SK-N-SH (cell line): ENCODE measurements around the gene SLC41A3. TPM values are rescaled to one million over a fixed set of nuclear protein-coding genes. Genes with fewer than 3 reads are reported as not detected.
A peak's percentile ranks its signal among the peaks of the same experiment; 100 is the strongest.

Source experiments
- CTCF ChIA-PET: fragments of 300-600, 350-600 bp; formaldehyde crosslinking; extraction: SDS; loops from one replicate; lab custom pipeline; 2021; lab: Yijun Ruan, JAX
- POLR2A ChIA-PET: fragments of 350-600 bp; sonication (Branson Sonifier 250); formaldehyde crosslinking; extraction: SDS; loops from one replicate; lab custom pipeline; 2020; ENCODE audit warnings: antibody characterized with exemption, inconsistent platforms; lab: Yijun Ruan, JAX
- DNase-seq: peaks from one replicate; pipeline ENCODE4 v3.0.0; 2012
- H2AFZ ChIP-seq: fragments of 200-600 bp; sonication (generic); 2 replicates; pipeline ENCODE4 v1.8.1; 2016; ENCODE audit warnings: antibody characterized with exemption, mild to moderate bottlenecking, low read depth
- H3F3A ChIP-seq: fragments of 200-600 bp; sonication (generic); replicated peaks from 2 replicates; pipeline ENCODE3; 2016; ENCODE audit warnings: antibody characterized with exemption, mild to moderate bottlenecking; ENCODE audit not compliant: insufficient read depth
- H3K27ac ChIP-seq, 2 experiments: fragments of 200-500 bp in 1 of 2; fragments of 200-600 bp in 1 of 2; sonication (Bioruptor generic) in 1 of 2; sonication (generic), shearing (Covaris generic) in 1 of 2; 2 replicates each; pipeline versions ENCODE4 v1.5.1 to v1.6.1; 2014 to 2016; ENCODE audit warnings: low read depth in 2 of 2, inconsistent platforms in 1 of 2, low read length in 1 of 2, mild to moderate bottlenecking in 1 of 2, mixed read lengths in 1 of 2
- H3K27me3 ChIP-seq: fragments of 200-600 bp; sonication (generic), shearing (Covaris generic); 2 replicates; pipeline ENCODE4 v1.6.1; 2016; ENCODE audit warnings: mixed run types; ENCODE audit not compliant: insufficient read depth
- H3K36me3 ChIP-seq, 2 experiments: fragments of 200-500 bp in 1 of 2; fragments of 200-600 bp in 1 of 2; sonication (Bioruptor generic) in 1 of 2; sonication (generic) in 1 of 2; replicated peaks in 1 of 2; 2 replicates each; pipeline versions ENCODE3 to v1.5.1; 2014 to 2016; ENCODE audit warnings: low read length in 1 of 2, mild to moderate bottlenecking in 1 of 2; ENCODE audit not compliant: insufficient read depth in 2 of 2, control insufficient read depth in 1 of 2
- H3K4me1 ChIP-seq, 2 experiments: fragments of 200-500 bp in 1 of 2; fragments of 200-600 bp in 1 of 2; sonication (Bioruptor generic) in 1 of 2; sonication (generic), shearing (Covaris generic) in 1 of 2; 2 replicates each; pipeline versions ENCODE4 v1.5.1 to v1.6.1; 2014 to 2016; ENCODE audit warnings: low read depth in 1 of 2, low read length in 1 of 2, mixed run types in 1 of 2; ENCODE audit not compliant: insufficient read depth in 2 of 2, control insufficient read depth in 1 of 2
- H3K4me2 ChIP-seq: fragments of 200-600 bp; sonication (generic), shearing (Covaris generic); 2 replicates; pipeline ENCODE4 v1.6.1; 2017; ENCODE audit warnings: mixed run types
- H3K4me3 ChIP-seq, 2 experiments: fragments of 200-500 bp in 1 of 2; fragments of 200-600 bp in 1 of 2; sonication (Bioruptor generic) in 1 of 2; sonication (generic), shearing (Covaris generic) in 1 of 2; 2 replicates each; pipeline versions ENCODE4 v1.5.1 to v1.8.1; 2014 to 2016; ENCODE audit warnings: low read depth in 2 of 2, inconsistent platforms in 1 of 2, low read length in 1 of 2, mild to moderate bottlenecking in 1 of 2, mixed read lengths in 1 of 2, moderate library complexity in 1 of 2
- H3K79me2 ChIP-seq: fragments of 200-600 bp; sonication (generic); 2 replicates; pipeline ENCODE4 v1.8.1; 2017; ENCODE audit warnings: mild to moderate bottlenecking; ENCODE audit not compliant: insufficient read depth
- H3K9ac ChIP-seq: fragments of 200-600 bp; sonication (generic); 2 replicates; pipeline ENCODE4 v1.6.1; 2017; ENCODE audit warnings: mixed run types
- H3K9me2 ChIP-seq: fragments of 200-600 bp; sonication (generic); 2 replicates; pipeline ENCODE4 v1.6.1; 2017; ENCODE audit warnings: mixed run types
- H3K9me3 ChIP-seq: fragments of 200-600 bp; sonication (generic); 2 replicates; pipeline ENCODE4 v1.6.1; 2017; ENCODE audit warnings: mixed run types, mild to moderate bottlenecking, moderate library complexity
- H4K20me1 ChIP-seq: fragments of 200-600 bp; sonication (generic); 2 replicates; pipeline ENCODE4 v1.6.1; 2017; ENCODE audit warnings: mild to moderate bottlenecking, mixed run types; ENCODE audit not compliant: insufficient read depth
- CHD2 ChIP-seq: fragments of 150-350 bp; IDR thresholded peaks from 2 replicates; pipeline ENCODE4 v1.6.1; 2018; ENCODE audit warnings: low read length; ENCODE audit not compliant: partially characterized antibody
- EP300 ChIP-seq, 2 experiments: IDR thresholded peaks; 2 replicates each; pipeline versions ENCODE4 v1.4.0 to v1.6.1; 2012; ENCODE audit warnings: borderline replicate concordance in 1 of 2, low read depth in 1 of 2, low read length in 1 of 2
- FOSL2 ChIP-seq: IDR thresholded peaks from 2 replicates; pipeline ENCODE4 v1.4.0; 2012; ENCODE audit warnings: low read depth, mild to moderate bottlenecking, moderate library complexity, borderline replicate concordance
- FOXJ3 ChIP-seq: sonication (generic); formaldehyde crosslinking; IDR thresholded peaks from 2 replicates; pipeline ENCODE4 v1.5.1; 2020; ENCODE audit warnings: mild to moderate bottlenecking, missing genetic modification reagents
- FOXM1 ChIP-seq: IDR thresholded peaks from 2 replicates; pipeline ENCODE4 v1.4.0; 2012; ENCODE audit warnings: low read depth, mild to moderate bottlenecking
- GABPA ChIP-seq: IDR thresholded peaks from 2 replicates; pipeline ENCODE4 v1.4.0; 2012; ENCODE audit warnings: low read depth, mild to moderate bottlenecking
- GATA2 ChIP-seq: sonication (generic); formaldehyde crosslinking; IDR thresholded peaks from 2 replicates; pipeline ENCODE4 v1.5.0; 2020; ENCODE audit warnings: mild to moderate bottlenecking, missing genetic modification reagents
- JUND ChIP-seq: IDR thresholded peaks from 2 replicates; pipeline ENCODE4 v1.4.0; 2012
- MXI1 ChIP-seq: IDR thresholded peaks from 2 replicates; pipeline ENCODE4 v1.6.1; 2012; ENCODE audit warnings: mild to moderate bottlenecking, low read depth, low read length, improper control_type of control experiment
- NRF1 ChIP-seq: IDR thresholded peaks from 2 replicates; pipeline ENCODE4 v1.6.1; 2012; ENCODE audit warnings: low read depth, mild to moderate bottlenecking, low read length
- PBX3 ChIP-seq: IDR thresholded peaks from 2 replicates; pipeline ENCODE4; 2012
- POLR2AphosphoS5 ChIP-seq: IDR thresholded peaks from 2 replicates; pipeline ENCODE4 v1.6.1; 2012; ENCODE audit warnings: low read depth, low read length
- RAD21 ChIP-seq: IDR thresholded peaks from 2 replicates; pipeline ENCODE4 v1.6.1; 2012; ENCODE audit warnings: mild to moderate bottlenecking, low read length
- RFX5 ChIP-seq: IDR thresholded peaks from 2 replicates; pipeline ENCODE4 v1.6.1; 2012; ENCODE audit warnings: mild to moderate bottlenecking, improper control_type of control experiment, low read length
- RXRA ChIP-seq: IDR thresholded peaks from 2 replicates; pipeline ENCODE4 v1.4.0; 2012; ENCODE audit warnings: low read depth, mild to moderate bottlenecking, borderline replicate concordance
- SMC3 ChIP-seq: IDR thresholded peaks from 2 replicates; pipeline ENCODE4 v1.6.1; 2012; ENCODE audit warnings: low read depth, low read length, improper control_type of control experiment
- TAF1 ChIP-seq: IDR thresholded peaks from 2 replicates; pipeline ENCODE4 v1.6.1; 2012; ENCODE audit warnings: low read depth, mild to moderate bottlenecking, low read length, moderate library complexity, borderline replicate concordance
- TEAD4 ChIP-seq: IDR thresholded peaks from 2 replicates; pipeline ENCODE4 v1.4.0; 2012; ENCODE audit warnings: mild to moderate bottlenecking, borderline replicate concordance; ENCODE audit not compliant: insufficient read depth
- YY1 ChIP-seq: IDR thresholded peaks from 2 replicates; pipeline ENCODE4 v1.4.0; 2012; ENCODE audit warnings: low read depth, mild to moderate bottlenecking
- ZBTB33 ChIP-seq: IDR thresholded peaks from 2 replicates; pipeline ENCODE4 v1.4.0; 2012; ENCODE audit warnings: low read depth, borderline replicate concordance
- WGBS: methylation state at CpG from one replicate; pipeline ENCODE4 v1.1.6; 2017; ENCODE audit warnings: low lambda C conversion rate; 5-methylcytosine and 5-hydroxymethylcytosine counted together
- polyA plus RNA-seq, 3 experiments: library from polyadenylated mRNA; depleted of rRNA; stranded (reverse); fragments of >200 nt; gene quantifications; 2 replicates each; pipeline ENCODE4 v1.2.3, GENCODE V29; 2012
- TF ChIP-seq, protein P1 (sequence below): fragments of 150-350 bp; IDR thresholded peaks from 2 replicates; pipeline ENCODE4 v1.6.1; 2017; ENCODE audit warnings: antibody characterized with exemption, low read length, low read depth, borderline replicate concordance
- TF ChIP-seq, protein P2 (sequence below): fragments of 150-350 bp; IDR thresholded peaks from 2 replicates; pipeline ENCODE4 v1.6.1; 2016; ENCODE audit warnings: mild to moderate bottlenecking, low read depth, low read length

Gene SLC41A3
- polyA plus RNA-seq, 1 of the 3 experiments (the other 2 are of a cell fraction), result 53.4 TPM

- H3K36me3 ChIP-seq, result no peaks in the 10 kb centered on the region
- H3K4me3 ChIP-seq, result no peak overlapping the region
- no peaks in the 10 kb centered on the region for H3F3A ChIP-seq
- DNase-seq, result peak; percentile 83
- H3K79me2 ChIP-seq, result no peaks in the 10 kb centered on the region
- H3K9ac ChIP-seq, result no peak overlapping the region
- H3K27me3 ChIP-seq, result no peaks in the 10 kb centered on the region
- WGBS, result 42% methylated on average over 8 of the region's 10 CpGs
- no peaks in the 10 kb centered on the region for H3K9me2 ChIP-seq
- H3K9me3 ChIP-seq, result no peaks in the 10 kb centered on the region
- CTCF ChIA-PET, result interaction anchor here (0.8 to 3.3 kb wide), 10 partner anchors 8 to 358 kb away, joined by 3 to 60 read pairs (median 4); partner anchors contain the start of gene ZXDC
- POLR2A ChIA-PET, result no interaction called here
- H3K4me2 ChIP-seq, result no peak overlapping the region
- peaks cover 0 to 22% of the 10 kb centered on the region in 2 experiments; a peak in 1 of 4 replicates for H3K4me1 ChIP-seq
- no peak overlapping the region for H3K27ac ChIP-seq
- TF ChIP-seq MXI1 (no peak), RAD21 (peak; percentile 23; the same call in 1 of the 2 replicates)
- H2AFZ ChIP-seq, result no peak overlapping the region
- H4K20me1 ChIP-seq, result no peaks in the 10 kb centered on the region
Measured at GRCh38 chr3:126124148-126124868, 40.4 kb upstream of the SLC41A3 start.

- Histone ChIP-seq H3K4me2 (no peak overlapping the region), H3K4me1 (peaks cover 0 to 20% of the 10 kb centered on the region in 2 experiments; a peak in 1 of 4 replicates), H4K20me1 (no peaks in the 10 kb centered on the region), H3K79me2 (no peaks in the 10 kb centered on the region), H3K9ac (no peak overlapping the region), H3K4me3 (no peak overlapping the region), H3K9me2 (no peaks in the 10 kb centered on the region), H3K9me3 (no peaks in the 10 kb centered on the region), H2AFZ (no peak overlapping the region), H3F3A (no peaks in the 10 kb centered on the region)
- POLR2A ChIA-PET, result no interaction called here
- TF ChIP-seq SMC3, result no peak
- no peak for TF ChIP-seq GABPA
- no peak for TF ChIP-seq RFX5
- TF ChIP-seq NRF1, result no peak
- no peak for TF ChIP-seq FOSL2
- no peak for TF ChIP-seq FOXM1
- TF ChIP-seq EP300 (IDR thresholded peaks at IDR 0.05; ENCODE audit: borderline replicate concordance in 1 of 2, low read depth in 1 of 2, low read length in 1 of 2), result no peak
- no peak for TF ChIP-seq YY1
- TF ChIP-seq JUND, result no peak
- no peak for TF ChIP-seq GATA2 (CRISPR knock-in tag)
- TF ChIP-seq, protein P1, sequence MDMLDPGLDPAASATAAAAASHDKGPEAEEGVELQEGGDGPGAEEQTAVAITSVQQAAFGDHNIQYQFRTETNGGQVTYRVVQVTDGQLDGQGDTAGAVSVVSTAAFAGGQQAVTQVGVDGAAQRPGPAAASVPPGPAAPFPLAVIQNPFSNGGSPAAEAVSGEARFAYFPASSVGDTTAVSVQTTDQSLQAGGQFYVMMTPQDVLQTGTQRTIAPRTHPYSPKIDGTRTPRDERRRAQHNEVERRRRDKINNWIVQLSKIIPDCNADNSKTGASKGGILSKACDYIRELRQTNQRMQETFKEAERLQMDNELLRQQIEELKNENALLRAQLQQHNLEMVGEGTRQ, result no peak
- no peak for TF ChIP-seq TAF1
- TF ChIP-seq, protein P2, sequence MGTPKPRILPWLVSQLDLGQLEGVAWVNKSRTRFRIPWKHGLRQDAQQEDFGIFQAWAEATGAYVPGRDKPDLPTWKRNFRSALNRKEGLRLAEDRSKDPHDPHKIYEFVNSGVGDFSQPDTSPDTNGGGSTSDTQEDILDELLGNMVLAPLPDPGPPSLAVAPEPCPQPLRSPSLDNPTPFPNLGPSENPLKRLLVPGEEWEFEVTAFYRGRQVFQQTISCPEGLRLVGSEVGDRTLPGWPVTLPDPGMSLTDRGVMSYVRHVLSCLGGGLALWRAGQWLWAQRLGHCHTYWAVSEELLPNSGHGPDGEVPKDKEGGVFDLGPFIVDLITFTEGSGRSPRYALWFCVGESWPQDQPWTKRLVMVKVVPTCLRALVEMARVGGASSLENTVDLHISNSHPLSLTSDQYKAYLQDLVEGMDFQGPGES, result no peak
- TF ChIP-seq TEAD4, result no peak
- TF ChIP-seq RXRA, result no peak
- no peak for TF ChIP-seq PBX3
- TF ChIP-seq POLR2AphosphoS5, result no peak
- TF ChIP-seq ZBTB33, result no peak
- TF ChIP-seq FOXJ3, result no peak
- no peak for TF ChIP-seq CHD2
- TF ChIP-seq, all 33 proteins: peak for 0
- CTCF ChIA-PET, result interaction anchor here (1.1 to 3.2 kb wide), 2 partner anchors 13 to 91 kb away, joined by 4 to 17 read pairs; no protein-coding TSS in a partner anchor
- no peaks in the 10 kb centered on the region for H3K36me3 ChIP-seq
- no peaks in the 10 kb centered on the region; the same call in 1 of the 2 replicates for H3K27me3 ChIP-seq
- WGBS, result 61% methylated on average over 4 of the region's 4 CpGs
- DNase-seq, result no peak
- H3K27ac ChIP-seq, result no peak overlapping the region
Measured at GRCh38 chr3:126121632-126122031, 37.7 kb upstream of the SLC41A3 start.
